HCT116 (cell line): Measurements from ENCODE around the gene FGD3. TPM values are rescaled to one million over a fixed set of nuclear protein-coding genes. Genes with fewer than 3 reads are reported as not detected.

Source experiments
- ATAC-seq: fragments of 200-7000 bp; cut with Tn5 transposase; 2 replicates; pipeline ENCODE4 v1.9.1; 2020; ENCODE audit warnings: mild to moderate bottlenecking, moderate library complexity
- BruUV-seq: library from RNA; stranded (reverse); fragments of 400-500 nt; replicated peaks from 2 replicates; lab custom pipeline; 2021; lab: Mats Ljungman, UMichigan
- CTCF ChIA-PET: fragments of 300-600 bp; sonication (Branson Sonifier 250); formaldehyde crosslinking; loops from one replicate; lab custom pipeline; 2021; ENCODE audit warnings: antibody characterized with exemption; lab: Charles Lee
- POLR2A ChIA-PET: fragments of 300-600, 350-600 bp; sonication (Branson Sonifier 250); formaldehyde crosslinking; loops from one replicate; lab custom pipeline; 2021; ENCODE audit warnings: antibody characterized with exemption; lab: Charles Lee
- RAD21 ChIA-PET, 2 experiments: fragments of 300-600 bp; sonication (Branson Sonifier 250); formaldehyde crosslinking; loops; one replicate each; lab custom pipeline; 2023; ENCODE audit warnings: low total read pairs in 2 of 2; ENCODE audit not compliant: uncharacterized antibody in 2 of 2, unreplicated experiment in 2 of 2, low non-redundant PET in 1 of 2; lab: Charles Lee
- DNase-seq: peaks from one replicate; pipeline ENCODE4 v3.0.0-alpha.2; 2010; ENCODE audit warnings: low read depth, low spot score
- H2AFZ ChIP-seq: fragments of 200-600 bp; shearing (Covaris generic), sonication (generic); 2 replicates; pipeline ENCODE4 v1.6.1; 2017; ENCODE audit warnings: low read depth, mixed run types, mixed read lengths, antibody characterized with exemption, low read length; ENCODE audit not compliant: poor library complexity, severe bottlenecking
- H3K27ac ChIP-seq: 2 replicates; pipeline ENCODE4 v1.5.1; 2012; ENCODE audit warnings: low read depth, low read length
- H3K27me3 ChIP-seq: fragments of 200-600 bp; sonication (generic); 2 replicates; pipeline ENCODE4 v1.6.1; 2016; ENCODE audit warnings: mixed run types, low read length, mixed read lengths; ENCODE audit not compliant: insufficient read depth
- H3K36me3 ChIP-seq, 2 experiments: fragments of 200-500 bp in 1 of 2; fragments of 200-600 bp in 1 of 2; sonication (Bioruptor generic) in 1 of 2; sonication (generic) in 1 of 2; 2 replicates each; pipeline versions ENCODE4 v1.5.1 to v1.6.1; 2014 to 2016; ENCODE audit warnings: low read length in 2 of 2, inconsistent platforms in 1 of 2, mixed read lengths in 1 of 2, mixed run types in 1 of 2; ENCODE audit not compliant: insufficient read depth in 2 of 2, control insufficient read depth in 1 of 2
- H3K4me1 ChIP-seq, 2 experiments: fragments of 200-600 bp in 1 of 2; sonication (generic) in 1 of 2; 2 replicates each; pipeline versions ENCODE4 v1.5.1 to v1.6.1; 2012 to 2017; ENCODE audit warnings: low read length in 2 of 2, inconsistent platforms in 1 of 2, mild to moderate bottlenecking in 1 of 2, mixed read lengths in 1 of 2, mixed run types in 1 of 2, moderate library complexity in 1 of 2; ENCODE audit not compliant: insufficient read depth in 2 of 2, control insufficient read depth in 1 of 2
- H3K4me2 ChIP-seq: fragments of 200-600 bp; sonication (generic); 2 replicates; pipeline ENCODE4 v1.6.1; 2017; ENCODE audit warnings: mixed run types, low read length, mixed read lengths
- H3K4me3 ChIP-seq, 2 experiments: fragments of 200-600 bp in 1 of 2; sonication (generic) in 1 of 2; replicated peaks in 1 of 2; 2 replicates each; pipeline ENCODE4 v1.5.1; 2011 to 2016; ENCODE audit warnings: low read length in 2 of 2, control low read depth in 1 of 2, low read depth in 1 of 2, mild to moderate bottlenecking in 1 of 2, mixed read lengths in 1 of 2, mixed run types in 1 of 2
- H3K79me2 ChIP-seq: fragments of 200-600 bp; sonication (generic); 2 replicates; pipeline ENCODE4 v1.6.1; 2017; ENCODE audit warnings: mild to moderate bottlenecking, mixed run types, low read length, moderate library complexity, mixed read lengths; ENCODE audit not compliant: insufficient read depth
- H3K9ac ChIP-seq: fragments of 200-600 bp; sonication (generic); 2 replicates; pipeline ENCODE4 v1.6.1; 2016; ENCODE audit warnings: low read length, mixed read lengths
- H3K9me2 ChIP-seq: fragments of 200-600 bp; sonication (generic), shearing (Covaris generic); 2 replicates; pipeline ENCODE4 v1.6.1; 2017; ENCODE audit warnings: mixed run types, mild to moderate bottlenecking, moderate library complexity; ENCODE audit not compliant: insufficient read depth
- H3K9me3 ChIP-seq, 2 experiments: fragments of 200-500 bp in 1 of 2; fragments of 200-600 bp in 1 of 2; sonication (Bioruptor generic) in 1 of 2; sonication (generic) in 1 of 2; 2 replicates each; pipeline ENCODE4 v1.6.1; 2014 to 2017; ENCODE audit warnings: low read length in 2 of 2, mixed read lengths in 2 of 2, inconsistent platforms in 1 of 2, low read depth in 1 of 2, mild to moderate bottlenecking in 1 of 2, mixed run types in 1 of 2, moderate library complexity in 1 of 2; ENCODE audit not compliant: control insufficient read depth in 1 of 2, insufficient read depth in 1 of 2
- H4K20me1 ChIP-seq: fragments of 200-600 bp; sonication (generic), shearing (Covaris generic); 2 replicates; pipeline ENCODE4 v1.6.1; 2017; ENCODE audit warnings: mixed run types, mild to moderate bottlenecking, moderate library complexity; ENCODE audit not compliant: insufficient read depth
- EZH2 ChIP-seq: fragments of 200-600 bp; sonication (generic); IDR thresholded peaks from 2 replicates; pipeline ENCODE4 v1.6.1; 2017; ENCODE audit warnings: antibody characterized with exemption, mixed run types
- FOSL1 ChIP-seq: IDR thresholded peaks from 2 replicates; pipeline ENCODE4 v1.6.1; 2012; ENCODE audit warnings: low read depth
- POLR2A ChIP-seq: IDR thresholded peaks from 2 replicates; pipeline ENCODE4 v1.7.0; 2011; ENCODE audit warnings: borderline replicate concordance; ENCODE audit not compliant: insufficient read depth, insufficient read length; ENCODE audit errors: extremely low read depth
- POLR2AphosphoS5 ChIP-seq: IDR thresholded peaks from 2 replicates; pipeline ENCODE4 v1.6.1; 2011; ENCODE audit warnings: mild to moderate bottlenecking, low read depth, low read length, moderate library complexity
- RAD21 ChIP-seq: IDR thresholded peaks from 2 replicates; pipeline ENCODE4 v1.6.1; 2012; ENCODE audit warnings: low read depth, mild to moderate bottlenecking
- SP1 ChIP-seq: IDR thresholded peaks from 2 replicates; pipeline ENCODE4 v1.6.1; 2012; ENCODE audit warnings: low read depth
- SRF ChIP-seq: IDR thresholded peaks from 2 replicates; pipeline ENCODE4 v1.6.1; 2012; ENCODE audit warnings: low read depth
- YY1 ChIP-seq: IDR thresholded peaks from 2 replicates; pipeline ENCODE4 v1.6.1; 2011; ENCODE audit warnings: low read length, low read depth, moderate library complexity, mild to moderate bottlenecking; ENCODE audit not compliant: insufficient replicate concordance; ENCODE audit errors: extremely low read depth
- intact Hi-C: fragments of 100-400 bp; cut with micrococcal nuclease; formaldehyde crosslinking; loops from 2 replicates; pipeline ENCODE4 v1.10.0; 2022
- total RNA-seq: library from RNA; stranded (reverse); gene quantifications from one replicate; pipeline ENCODE4 v1.2.1, GENCODE V29; 2021; ENCODE audit not compliant: unreplicated experiment
- TF ChIP-seq, protein P1 (sequence below): IDR thresholded peaks from 2 replicates; pipeline ENCODE4 v1.6.1; 2012; ENCODE audit warnings: low read depth
- TF ChIP-seq, protein P2 (sequence below): IDR thresholded peaks from 2 replicates; pipeline ENCODE4 v1.6.1; 2011; ENCODE audit warnings: mild to moderate bottlenecking, low read length, moderate library complexity; ENCODE audit not compliant: insufficient replicate concordance; ENCODE audit errors: extremely low read depth
- TF ChIP-seq, protein P3 (sequence below): IDR thresholded peaks from 2 replicates; pipeline ENCODE4 v1.6.1; 2012

The FGD3 gene
- total RNA-seq, 1 experiment from 2014 or later, result 3.3 TPM

DNA sequence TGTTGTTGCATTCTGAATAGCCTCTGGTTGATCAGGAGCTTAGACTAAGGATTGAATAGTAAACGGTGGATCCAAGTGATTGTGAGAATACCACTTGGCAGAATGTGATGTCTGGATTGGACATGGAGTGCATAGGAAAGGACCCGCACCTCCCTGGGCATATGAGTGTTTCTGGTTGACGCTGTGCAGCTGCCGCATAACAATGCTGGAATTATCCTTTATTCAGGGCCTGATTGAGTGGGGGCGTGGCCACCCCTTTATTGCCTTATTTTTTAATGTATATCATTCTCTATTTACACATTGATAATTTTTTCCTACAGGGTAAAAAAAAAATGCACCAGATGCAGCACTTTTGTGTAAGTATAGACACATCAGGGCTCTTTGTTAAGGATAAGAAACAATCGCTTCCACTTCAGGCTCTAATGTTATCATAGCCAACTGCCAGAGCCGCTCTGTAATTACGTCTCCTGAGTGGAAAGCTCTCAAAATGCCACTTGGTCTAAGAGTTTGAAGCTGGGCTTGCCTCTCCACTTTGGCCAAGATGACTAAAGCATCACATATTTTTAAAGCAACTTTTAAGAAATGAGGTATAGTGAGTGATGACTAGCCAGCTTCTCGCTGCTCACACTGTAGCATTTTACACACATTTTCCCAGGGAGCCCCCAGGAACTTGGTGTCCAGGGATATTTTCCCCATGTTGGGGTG, 5.7 kb downstream of the FGD3 start:
- H3K9me2 ChIP-seq, result no peaks in the 10 kb centered on the region
- DNase-seq, result no peak
- ChIA-PET POLR2A (interaction anchor here (1.2 kb wide), 1 partner anchor 144 kb away, joined by 3 read pairs; no protein-coding TSS in a partner anchor), RAD21 (no interaction called here), CTCF (no interaction called here)
- H3K27me3 ChIP-seq, result no peaks in the 10 kb centered on the region
- H3K36me3 ChIP-seq, result no peaks in the 10 kb centered on the region
- peaks cover 15 to 24% of the 10 kb centered on the region in 2 experiments; a peak in 3 of 4 replicates for H3K4me1 ChIP-seq
- no peaks in the 10 kb centered on the region for H4K20me1 ChIP-seq
- H3K4me3 ChIP-seq, result no peak overlapping the region
- no peaks in the 10 kb centered on the region for H3K9me3 ChIP-seq
- H3K4me2 ChIP-seq, result peak overlapping the region; percentile 71
- no peak for TF ChIP-seq YY1
- BruUV-seq, result no TSS peak
- H3K27ac ChIP-seq, result no peak overlapping the region
- H2AFZ ChIP-seq, result peak overlapping the region; percentile 69
- intact Hi-C loops, result no loop called here
- ATAC-seq, result no peak
- no peaks in the 10 kb centered on the region for H3K79me2 ChIP-seq
- H3K9ac ChIP-seq, result peak overlapping the region; percentile 21; the same call in 1 of the 2 replicates

DNA sequence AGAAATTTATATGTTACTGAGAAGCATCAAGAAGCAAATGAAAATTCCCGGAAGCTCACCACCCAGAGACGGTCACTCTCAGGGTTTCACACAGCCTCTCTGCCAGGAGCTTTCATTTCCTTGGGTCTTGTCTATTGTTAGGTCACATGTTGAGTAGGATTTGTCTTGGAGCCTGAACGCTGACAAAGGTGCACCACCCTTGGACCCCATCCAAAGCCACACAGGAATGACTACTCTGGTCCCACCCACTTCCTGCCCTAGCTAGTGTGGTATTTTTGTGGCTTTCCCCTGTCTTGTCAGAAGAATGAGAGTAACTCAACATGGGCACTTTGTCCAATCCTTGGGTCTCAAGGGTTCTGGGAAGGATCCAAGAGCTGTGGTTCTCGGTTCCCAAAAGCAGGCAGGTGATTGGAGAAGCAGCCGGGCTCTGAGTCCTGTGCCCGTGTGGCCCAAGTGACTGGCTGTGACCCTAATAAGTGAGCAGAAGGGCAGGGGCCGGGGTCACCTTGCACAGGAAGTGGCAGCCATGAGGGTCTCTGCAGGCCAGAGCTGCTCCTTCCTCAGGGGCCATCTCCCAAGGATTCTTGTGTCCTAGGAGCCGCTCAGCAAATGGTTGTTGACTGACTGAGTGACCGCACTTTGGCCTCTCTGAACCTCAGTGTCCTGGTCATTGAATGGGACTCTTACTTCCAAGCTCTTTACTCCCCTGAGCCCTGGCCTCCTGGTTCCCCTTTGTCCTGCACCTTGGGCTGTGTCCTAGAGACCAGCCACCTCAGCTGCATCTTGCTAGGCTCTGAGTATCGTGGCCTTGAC, 6.9 kb downstream of the FGD3 start:
- ChIA-PET POLR2A (interaction anchor here (1.2 kb wide), 1 partner anchor 145 kb away, joined by 3 read pairs; no protein-coding TSS in a partner anchor), RAD21 (no interaction called here), CTCF (interaction anchor here (1.6 kb wide), 1 partner anchor 358 kb away, joined by 3 read pairs; no protein-coding TSS in a partner anchor)
- H3K9ac ChIP-seq, result peak overlapping the region; percentile 21; the same call in 1 of the 2 replicates
- no peaks in the 10 kb centered on the region for H3K27me3 ChIP-seq
- H3K27ac ChIP-seq, result peak overlapping the region; percentile 27; the same call in 1 of the 2 replicates
- H3K9me3 ChIP-seq, result no peaks in the 10 kb centered on the region
- no peaks in the 10 kb centered on the region for H4K20me1 ChIP-seq
- BruUV-seq, result no TSS peak
- DNase-seq (peak; percentile 44), ATAC-seq (peak; percentile 79)
- H3K4me3 ChIP-seq, result peak overlapping the region in 1 of 2 experiments; percentile 38; a peak in 2 of 4 replicates
- H3K36me3 ChIP-seq, result no peaks in the 10 kb centered on the region
- peak overlapping the region; percentile 71 for H3K4me2 ChIP-seq
- intact Hi-C loops, result no loop called here
- H3K9me2 ChIP-seq, result no peaks in the 10 kb centered on the region
- peak overlapping the region; percentile 69 for H2AFZ ChIP-seq
- H3K4me1 ChIP-seq, result peaks cover 15 to 24% of the 10 kb centered on the region in 2 experiments; a peak in 3 of 4 replicates
- no peaks in the 10 kb centered on the region for H3K79me2 ChIP-seq
- TF ChIP-seq, protein P1, sequence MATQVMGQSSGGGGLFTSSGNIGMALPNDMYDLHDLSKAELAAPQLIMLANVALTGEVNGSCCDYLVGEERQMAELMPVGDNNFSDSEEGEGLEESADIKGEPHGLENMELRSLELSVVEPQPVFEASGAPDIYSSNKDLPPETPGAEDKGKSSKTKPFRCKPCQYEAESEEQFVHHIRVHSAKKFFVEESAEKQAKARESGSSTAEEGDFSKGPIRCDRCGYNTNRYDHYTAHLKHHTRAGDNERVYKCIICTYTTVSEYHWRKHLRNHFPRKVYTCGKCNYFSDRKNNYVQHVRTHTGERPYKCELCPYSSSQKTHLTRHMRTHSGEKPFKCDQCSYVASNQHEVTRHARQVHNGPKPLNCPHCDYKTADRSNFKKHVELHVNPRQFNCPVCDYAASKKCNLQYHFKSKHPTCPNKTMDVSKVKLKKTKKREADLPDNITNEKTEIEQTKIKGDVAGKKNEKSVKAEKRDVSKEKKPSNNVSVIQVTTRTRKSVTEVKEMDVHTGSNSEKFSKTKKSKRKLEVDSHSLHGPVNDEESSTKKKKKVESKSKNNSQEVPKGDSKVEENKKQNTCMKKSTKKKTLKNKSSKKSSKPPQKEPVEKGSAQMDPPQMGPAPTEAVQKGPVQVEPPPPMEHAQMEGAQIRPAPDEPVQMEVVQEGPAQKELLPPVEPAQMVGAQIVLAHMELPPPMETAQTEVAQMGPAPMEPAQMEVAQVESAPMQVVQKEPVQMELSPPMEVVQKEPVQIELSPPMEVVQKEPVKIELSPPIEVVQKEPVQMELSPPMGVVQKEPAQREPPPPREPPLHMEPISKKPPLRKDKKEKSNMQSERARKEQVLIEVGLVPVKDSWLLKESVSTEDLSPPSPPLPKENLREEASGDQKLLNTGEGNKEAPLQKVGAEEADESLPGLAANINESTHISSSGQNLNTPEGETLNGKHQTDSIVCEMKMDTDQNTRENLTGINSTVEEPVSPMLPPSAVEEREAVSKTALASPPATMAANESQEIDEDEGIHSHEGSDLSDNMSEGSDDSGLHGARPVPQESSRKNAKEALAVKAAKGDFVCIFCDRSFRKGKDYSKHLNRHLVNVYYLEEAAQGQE, result no peak
- TF ChIP-seq, protein P2, sequence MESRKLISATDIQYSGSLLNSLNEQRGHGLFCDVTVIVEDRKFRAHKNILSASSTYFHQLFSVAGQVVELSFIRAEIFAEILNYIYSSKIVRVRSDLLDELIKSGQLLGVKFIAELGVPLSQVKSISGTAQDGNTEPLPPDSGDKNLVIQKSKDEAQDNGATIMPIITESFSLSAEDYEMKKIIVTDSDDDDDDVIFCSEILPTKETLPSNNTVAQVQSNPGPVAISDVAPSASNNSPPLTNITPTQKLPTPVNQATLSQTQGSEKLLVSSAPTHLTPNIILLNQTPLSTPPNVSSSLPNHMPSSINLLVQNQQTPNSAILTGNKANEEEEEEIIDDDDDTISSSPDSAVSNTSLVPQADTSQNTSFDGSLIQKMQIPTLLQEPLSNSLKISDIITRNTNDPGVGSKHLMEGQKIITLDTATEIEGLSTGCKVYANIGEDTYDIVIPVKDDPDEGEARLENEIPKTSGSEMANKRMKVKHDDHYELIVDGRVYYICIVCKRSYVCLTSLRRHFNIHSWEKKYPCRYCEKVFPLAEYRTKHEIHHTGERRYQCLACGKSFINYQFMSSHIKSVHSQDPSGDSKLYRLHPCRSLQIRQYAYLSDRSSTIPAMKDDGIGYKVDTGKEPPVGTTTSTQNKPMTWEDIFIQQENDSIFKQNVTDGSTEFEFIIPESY, result no peak
- TF ChIP-seq FOSL1 (peak; percentile 20; the same call in 1 of the 2 replicates), RAD21 (no peak), SP1 (peak; percentile 42), POLR2A (no peak), SRF (no peak), POLR2AphosphoS5 (peak; percentile 49; the same call in 1 of the 2 replicates), EZH2 (no peak)
- TF ChIP-seq, protein P3, sequence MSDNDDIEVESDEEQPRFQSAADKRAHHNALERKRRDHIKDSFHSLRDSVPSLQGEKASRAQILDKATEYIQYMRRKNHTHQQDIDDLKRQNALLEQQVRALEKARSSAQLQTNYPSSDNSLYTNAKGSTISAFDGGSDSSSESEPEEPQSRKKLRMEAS, result peak; percentile 56
